HG02885 (cell line): Measurements from ENCODE around the gene CAMTA1.
"Not testable (repeated sequence)": the region's sequence is repeated elsewhere in the genome, so short reads cannot be mapped to it uniquely, and the experiment has no call there.

Source experiments
- ATAC-seq: cut with Tn5 transposase; IDR thresholded peaks from one replicate; pipeline ENCODE4 v1.9.1; 2021; ENCODE audit warnings: mild to moderate bottlenecking; ENCODE audit not compliant: unreplicated experiment, poor library complexity

CAMTA1 gene

DNA sequence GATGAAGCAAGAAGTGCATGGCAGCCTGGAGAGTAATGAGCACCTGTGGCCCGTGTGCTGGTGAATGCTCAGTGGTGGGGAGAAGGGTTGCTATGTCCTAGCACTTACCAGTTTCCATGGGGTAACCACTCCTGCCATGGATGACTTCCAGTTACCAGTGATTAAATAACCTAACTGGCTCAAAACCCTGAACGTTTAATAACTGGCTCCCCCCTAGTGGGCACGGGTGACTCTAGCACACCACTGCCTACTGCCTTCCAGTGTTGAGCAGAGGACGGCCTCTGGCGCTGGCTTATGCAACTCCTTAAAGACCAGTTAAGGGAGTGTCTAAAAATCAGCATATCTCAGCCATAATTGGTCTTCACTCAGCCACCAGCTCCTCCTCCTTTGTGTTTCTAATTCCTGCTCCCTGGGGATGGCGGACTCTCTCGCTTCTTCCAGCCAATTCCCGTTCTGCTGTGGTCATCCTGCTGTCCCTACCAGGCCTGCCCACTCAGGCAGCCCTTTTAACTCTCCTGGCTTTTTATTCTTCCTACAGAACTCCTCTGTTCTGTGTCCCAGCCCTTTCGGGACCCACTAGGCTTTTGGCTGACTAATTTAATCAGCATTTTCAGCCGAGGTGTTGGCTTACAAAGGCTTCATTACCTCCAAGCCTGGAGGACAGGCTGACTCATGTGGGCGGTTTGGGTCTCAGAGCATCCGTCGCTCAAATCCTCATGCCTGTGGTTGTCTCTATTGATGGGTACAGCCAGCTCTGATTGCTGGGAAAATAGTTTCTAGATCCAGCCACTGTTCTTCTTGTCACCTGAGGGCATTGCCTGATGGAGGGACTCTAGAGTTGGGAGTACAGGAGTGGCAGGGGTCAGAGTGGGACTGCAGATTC, 332.4 kb downstream of the CAMTA1 start:
- no peak for ATAC-seq

DNA sequence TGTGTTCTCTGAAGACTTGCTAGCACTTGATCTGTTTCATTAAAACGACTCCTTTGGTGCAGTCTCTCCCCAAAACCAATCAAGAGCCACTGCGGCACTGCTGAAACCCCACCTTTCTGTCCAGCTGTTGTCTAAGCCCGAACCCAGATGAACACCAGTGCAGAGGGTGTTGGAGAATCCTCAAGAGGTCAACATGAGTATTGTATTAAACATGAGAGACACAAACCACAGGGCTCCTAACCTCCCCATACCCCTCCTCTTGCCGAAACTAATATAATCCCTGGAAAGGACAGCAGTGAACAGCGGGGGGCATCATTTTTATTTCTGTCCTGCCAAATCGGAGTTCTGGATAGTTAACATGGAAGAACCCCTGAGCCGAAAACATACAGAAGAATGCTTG, 333.9 kb downstream of the CAMTA1 start:
- ATAC-seq = no peak

DNA sequence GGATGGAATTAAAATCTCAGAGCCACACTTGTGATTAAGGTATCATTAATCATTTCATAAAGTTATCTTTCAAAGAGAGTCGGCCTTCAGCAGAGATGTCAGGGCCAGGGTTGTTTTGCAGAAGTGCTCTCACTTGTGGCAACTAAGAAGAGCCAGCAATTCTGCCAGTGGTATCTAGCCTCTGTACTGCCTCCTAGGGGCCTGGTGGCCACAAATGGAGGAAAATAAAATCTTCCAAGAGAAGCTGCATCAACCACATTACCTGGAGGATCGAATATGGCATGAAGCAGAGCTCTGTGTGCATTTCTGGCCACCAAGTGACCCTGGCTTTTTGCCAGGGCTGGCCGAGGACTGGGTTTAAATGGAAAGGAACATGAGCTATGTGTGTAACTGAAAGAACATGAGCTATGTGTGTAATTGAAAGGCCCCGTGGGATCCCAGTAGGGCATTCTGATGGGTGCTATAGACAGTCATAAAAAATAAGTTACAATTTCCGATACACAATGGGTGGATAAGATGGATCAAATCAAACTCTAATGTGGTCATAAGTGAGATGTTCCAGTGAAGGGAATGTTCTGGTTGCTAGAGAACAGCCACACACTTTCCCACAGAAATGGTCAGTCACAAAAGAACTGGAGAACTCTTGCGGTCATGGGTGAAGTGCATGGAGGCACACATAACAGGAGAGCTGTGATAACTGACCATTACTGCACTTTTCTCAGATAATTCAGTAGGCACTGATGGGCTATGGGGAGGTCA, 335.8 kb downstream of the CAMTA1 start:
- no peak for ATAC-seq

DNA sequence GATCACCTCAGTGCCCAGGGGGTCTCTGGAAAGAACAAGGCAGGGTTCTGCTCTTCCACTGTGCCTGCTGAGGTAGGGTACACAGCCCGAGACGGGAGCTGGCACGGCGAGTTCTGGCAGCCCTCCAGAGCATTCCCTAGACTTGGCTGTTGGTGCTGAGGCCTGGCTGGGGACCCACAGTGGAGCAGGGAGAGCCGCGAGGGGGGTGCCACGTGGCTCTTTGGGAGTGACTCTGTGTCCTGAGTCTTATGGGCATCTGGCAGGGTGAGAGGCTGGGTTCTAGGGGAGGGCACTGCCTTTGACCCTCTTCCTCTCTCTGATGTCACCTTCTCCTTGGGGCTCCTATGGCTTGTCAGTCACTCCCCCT, 336.4 kb downstream of the CAMTA1 start:
- ATAC-seq = no peak

DNA sequence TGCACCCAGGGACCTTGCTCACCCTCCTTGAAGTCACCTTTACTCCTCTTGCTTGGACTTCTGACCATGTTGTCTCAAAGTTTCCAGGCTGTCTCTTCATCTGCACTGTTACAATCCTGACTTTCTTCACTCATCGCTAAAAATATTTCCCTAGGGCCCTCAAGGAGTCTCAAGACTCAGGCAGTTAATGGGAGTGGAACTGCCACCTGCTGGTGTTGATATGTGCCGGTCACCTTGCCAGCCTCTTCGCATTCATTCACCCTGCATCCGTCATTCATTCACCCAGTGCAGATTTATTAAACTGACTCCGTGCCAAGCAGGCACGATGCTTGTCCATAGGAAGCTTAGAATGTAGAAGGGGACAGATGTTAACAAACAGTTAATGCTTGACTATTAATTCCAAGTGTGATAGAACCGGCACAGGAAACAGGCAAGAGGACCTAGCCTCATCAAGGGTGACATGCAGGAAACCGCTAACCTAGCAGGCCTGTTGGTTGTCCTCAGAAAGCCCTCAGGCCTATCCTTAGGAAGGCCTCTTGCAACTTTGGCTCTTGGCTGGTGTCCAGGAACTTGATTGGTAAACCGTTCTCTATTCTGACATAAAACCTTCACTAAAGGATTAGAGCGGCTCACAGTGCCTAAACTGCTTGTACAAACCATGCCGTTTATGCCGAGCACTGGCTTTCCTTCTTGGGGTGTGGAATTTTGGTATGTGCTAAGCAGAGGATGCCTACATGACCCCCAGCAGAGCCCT, 342.2 kb downstream of the CAMTA1 start:
- no peak for ATAC-seq

DNA sequence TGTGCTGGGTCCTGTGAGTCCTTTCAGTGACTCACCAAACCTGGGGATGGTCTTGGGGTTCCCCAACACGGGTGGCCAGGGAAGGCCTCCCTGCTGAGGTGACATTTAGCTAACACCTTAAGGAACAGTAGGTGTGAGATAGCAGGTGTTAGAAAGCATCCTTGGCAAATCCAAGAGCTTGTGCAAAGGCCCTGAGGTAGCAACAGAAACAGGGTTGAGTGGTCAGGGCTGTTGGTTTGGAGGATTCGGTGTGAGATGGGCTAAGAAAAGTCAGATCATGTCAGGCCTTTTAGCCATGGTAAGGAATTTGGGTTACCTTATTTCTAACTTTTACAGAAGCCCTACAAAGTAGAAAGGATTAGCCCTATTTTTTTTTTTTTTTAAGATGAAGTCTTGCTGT, 343.0 kb downstream of the CAMTA1 start:
- ATAC-seq = no peak

DNA sequence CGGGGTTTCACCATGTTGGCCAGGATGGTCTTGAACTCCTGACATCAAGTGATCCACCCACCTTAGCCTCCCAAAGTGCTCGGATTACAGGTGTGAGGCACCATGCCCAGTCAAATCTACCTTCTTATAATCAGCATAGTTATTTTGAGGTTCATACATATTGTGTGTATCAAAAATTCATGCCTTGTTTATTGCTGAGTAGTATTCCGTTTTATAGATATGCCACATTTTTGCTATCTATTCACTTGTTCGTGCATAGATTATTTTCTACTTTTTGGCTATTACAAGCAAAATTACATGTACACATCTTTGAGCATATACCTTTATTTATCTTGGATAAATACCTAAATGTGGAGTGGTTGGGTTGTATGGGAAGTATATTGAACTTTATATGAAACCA, 344.9 kb downstream of the CAMTA1 start:
- ATAC-seq = no peak

DNA sequence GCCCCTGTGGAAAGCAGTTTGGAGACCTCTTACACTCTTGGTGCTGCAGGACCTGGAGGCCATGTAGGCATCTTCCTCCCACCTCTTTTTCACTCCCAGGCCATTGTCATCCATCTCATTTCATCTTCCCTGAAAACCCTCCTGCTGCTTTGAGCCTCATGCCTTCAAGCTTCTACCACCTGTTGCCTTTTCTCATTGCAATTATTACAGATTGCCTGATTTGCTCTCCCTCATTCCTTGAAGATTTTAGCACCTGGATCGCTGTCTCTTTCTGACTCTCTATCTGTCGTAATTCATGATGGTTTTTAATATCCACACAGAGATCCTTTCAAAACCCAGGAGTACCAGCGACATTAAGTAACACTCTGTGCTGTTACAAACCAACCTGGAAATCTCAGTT, 350.2 kb downstream of the CAMTA1 start:
- ATAC-seq = no peak

DNA sequence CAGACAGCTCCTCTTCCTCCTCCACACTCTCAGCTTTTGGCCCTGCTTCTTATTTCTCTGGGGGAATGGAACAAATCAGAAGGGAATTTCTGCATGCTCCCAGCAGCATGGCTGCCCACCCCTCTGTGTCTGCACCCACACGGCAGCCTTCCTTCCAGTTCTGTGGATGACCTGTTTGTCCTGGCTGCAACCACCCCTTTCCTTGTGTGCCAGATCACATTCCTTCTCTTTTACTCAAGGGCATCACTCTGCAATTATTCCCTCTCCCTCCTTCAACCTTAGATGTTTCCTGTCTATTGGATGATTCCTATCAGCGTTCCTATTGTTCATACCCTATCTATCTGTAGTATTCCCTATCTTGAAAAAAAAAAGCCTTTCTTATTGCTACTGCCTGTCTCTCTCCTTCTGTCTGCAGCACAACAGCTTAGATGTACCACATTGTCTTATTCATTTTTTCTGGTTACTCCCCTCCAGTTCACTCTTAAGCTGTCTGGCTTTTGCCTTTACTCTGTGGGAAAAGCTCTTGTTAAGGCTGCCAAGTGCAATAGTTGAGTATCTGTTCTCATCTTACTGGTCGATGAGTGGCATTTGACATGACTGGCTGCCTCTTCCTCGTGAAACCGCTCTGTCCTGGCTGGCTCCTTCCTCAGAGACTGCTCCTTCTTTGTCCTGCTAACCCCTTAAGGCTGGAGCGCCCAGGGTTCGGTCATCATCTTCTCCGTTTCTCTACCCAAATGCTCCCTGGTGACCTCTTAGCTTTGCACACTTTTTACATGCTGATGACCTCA, 351.1 kb downstream of the CAMTA1 start:
- ATAC-seq = no peak

DNA sequence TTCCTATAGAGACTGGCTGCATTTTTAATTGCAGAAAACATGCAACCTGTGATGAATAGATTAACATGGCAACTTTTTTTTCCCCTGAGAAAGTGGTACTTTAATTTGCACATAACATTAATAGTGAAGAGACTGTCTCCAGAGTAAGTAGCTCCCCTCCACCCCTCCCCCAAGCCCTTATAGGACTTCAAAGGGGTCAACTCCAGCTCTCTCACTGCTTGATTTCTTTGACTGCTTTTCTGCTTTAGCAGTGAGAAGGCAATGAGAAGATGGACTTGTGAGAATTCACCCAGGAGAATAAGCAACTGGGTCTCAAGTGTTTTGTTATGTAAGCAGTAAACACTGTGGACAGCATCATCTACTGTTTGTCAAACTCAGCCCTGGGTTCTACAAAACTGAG, 355.0 kb downstream of the CAMTA1 start:
- ATAC-seq = no peak

DNA sequence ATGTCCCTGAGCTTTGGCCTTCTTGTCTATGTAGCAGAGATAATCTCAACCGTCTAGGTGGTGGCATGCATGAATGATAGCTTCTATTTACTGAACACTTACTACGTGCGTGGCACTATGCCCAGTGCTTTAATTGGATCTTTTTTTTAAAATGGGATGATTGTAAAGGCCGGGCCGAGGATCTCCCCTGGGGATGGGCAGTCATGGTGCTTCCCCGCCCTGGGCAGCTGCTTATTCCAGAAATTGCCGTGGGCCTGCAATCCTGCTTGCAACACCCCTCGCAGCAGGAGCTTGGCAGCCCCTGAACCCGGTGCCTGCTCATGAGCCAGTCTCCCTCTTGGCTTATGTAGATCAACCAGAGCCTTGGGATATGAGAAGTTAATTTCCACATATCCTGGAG, 360.7 kb downstream of the CAMTA1 start:
- ATAC-seq = no peak

DNA sequence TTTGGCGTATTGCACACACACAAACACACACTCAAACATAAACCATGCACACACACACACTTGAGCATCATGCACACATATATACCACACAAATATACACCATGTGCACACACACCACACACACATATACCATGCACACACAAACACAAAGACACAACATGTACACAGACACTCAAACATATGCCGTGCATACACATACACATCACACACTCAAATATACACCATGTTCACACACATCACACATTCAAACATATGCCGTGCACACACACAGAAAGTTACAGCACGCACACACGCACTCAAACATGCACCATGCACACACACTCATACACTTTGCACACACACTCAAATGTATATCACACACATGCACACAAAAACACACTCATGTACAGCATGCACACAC, 361.5 kb downstream of the CAMTA1 start:
- ATAC-seq = no peak

DNA sequence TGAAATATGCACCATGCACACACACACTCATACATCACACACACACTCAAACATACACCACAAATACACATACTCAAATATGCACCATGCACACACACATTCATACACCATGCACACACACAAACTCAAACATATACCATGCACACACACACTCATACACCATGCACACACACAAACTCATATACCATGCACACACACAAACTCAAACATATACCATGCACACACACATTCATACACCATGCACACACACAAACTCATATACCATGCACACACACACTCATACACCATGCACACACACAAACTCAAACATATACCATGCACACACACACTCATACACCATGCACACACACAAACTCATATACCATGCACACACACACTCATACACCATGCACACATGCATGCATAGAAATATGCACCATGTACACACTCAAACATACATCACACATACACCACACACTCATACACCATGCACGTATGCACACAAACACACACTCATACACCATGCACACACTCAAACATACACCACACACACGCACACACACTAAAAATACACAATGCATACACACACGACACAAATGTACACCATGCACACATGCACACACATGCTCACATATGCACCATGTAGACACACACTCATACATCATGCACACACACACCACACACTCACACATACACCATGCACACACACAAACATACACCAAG, 362.5 kb downstream of the CAMTA1 start:
- not testable (repeated sequence) for ATAC-seq

DNA sequence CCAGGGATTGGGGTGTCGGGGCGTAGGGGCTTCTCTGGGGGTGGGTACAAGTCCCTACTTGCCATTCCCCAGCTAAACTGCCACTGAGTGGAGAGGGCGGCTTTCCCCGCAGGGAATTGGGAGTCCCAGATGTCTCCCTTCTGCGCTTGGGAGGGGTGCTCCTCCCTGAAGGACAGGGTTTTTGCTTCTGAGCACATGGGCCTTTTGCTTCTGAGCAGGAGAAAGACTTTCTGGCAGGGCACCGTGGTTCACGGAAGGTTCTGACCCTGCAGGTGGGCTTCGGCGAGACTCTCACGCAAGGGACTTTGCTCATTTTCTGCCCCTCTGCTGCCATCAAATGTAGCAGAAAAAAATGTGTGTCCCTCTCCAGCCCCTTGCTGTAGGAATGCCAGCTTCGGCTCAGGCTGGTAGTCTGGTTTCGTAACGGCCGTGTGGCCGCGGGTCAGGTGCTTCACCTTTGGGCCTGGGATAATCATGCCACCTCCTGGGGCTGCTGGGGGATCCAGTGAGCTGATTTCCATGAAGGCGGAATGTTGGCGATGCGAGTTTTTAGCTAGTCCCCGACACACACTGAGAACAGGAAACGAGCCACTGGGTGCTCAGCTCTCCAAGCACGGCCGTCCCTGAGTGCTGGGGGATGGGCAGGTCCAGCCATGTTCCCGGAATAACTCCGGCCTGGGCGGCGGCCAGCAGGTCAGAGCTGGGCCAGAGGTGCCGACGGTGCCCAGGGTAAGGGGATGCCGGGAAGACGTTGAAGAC, 364.0 kb downstream of the CAMTA1 start:
- no peak for ATAC-seq

DNA sequence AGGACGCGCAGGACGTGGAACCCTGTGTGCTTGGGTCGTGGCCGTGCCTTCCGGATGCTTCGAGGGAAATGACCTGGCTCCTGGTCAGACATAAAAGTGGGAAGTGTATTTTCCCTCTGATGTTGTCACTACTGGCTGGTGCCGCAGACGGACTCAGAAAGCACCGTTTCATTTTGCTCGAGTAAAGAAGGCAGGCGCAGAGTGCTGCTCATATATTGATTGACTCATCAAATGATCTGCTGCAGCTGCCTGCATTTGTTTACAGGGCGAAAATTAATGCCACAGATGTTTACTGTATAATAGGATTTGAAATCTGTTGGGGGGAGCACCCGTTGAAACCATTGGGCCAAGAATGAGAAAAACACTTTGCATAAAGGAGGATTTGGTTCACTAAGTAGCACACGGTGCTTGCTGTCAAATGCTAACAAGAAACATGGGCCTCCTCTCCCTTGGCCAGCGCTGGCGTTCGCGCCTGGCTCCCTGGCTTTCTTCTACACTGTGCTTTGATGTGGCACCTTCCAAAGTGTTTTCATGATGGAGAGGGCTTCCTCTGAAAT, 365.5 kb downstream of the CAMTA1 start:
- no peak for ATAC-seq

DNA sequence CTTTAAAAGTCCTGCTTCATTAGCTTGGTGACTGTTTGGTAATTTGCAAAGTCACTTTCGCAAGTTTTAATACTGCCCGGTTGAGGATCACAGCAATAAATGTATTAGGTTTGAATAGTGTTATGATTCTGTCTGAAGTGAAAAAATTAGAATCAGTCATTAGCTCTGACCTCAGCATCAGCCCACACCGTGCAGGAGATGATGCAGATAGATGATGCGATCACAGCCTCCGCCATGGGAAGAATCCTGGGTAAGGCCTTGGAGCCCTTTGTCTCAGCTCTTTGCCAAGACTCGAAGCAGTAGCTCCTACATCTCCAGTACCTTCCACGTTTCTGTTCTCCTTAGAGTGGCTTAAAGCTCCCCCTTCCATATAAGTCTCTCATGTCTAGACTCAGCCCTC, 366.7 kb downstream of the CAMTA1 start:
- ATAC-seq = no peak

DNA sequence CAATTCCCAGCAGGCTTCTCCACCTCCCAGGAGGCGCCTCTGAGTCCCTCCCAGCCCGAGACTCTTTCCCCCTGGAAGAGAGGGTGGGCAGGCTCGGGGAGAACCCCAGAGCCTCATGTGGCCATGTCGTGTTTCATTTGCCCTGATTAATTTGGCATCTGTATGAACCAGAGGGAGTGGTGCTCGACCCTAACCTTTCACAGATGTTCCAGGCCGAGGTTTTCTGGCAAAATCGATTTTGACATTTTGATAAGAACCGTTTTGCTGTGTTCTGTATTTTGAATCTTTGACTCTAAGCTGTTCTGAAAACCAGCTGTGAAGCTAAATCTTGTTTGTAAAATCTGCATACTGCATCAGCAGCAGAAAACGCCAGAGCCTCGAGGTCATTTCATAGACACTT, 367.4 kb downstream of the CAMTA1 start:
- ATAC-seq = no peak

DNA sequence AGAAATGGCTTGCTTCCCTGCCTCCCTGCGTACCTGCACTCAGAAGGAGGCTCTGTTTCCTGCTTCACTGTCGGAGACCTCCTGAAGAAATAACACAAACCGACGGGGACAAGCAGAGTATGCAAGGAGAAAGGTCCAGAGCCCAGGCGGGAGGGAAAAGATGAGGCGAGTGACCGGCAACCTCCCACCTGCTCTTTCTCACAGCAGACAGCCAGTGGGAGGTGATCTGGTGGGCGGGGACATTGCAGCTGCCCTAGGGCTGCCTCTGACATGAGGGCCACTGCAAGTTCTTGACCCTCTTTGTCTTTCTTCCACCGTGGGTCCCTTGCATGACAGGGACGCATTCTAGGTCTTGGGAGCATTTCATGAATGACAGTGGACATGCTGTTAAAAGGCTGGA, 368.2 kb downstream of the CAMTA1 start:
- no peak for ATAC-seq
